Trophoblast cell (in vitro differentiated cells and primary cell): ENCODE data around the gene CSNK2B.

Experiments used
- DNase-seq, 2 donors: peaks; one replicate each; pipeline ENCODE4 v3.0.0-alpha.2; 2016
- H2AFZ ChIP-seq: 2 replicates; pipeline ENCODE4 v1.6.1; 2013; ENCODE audit warnings: low read length, moderate library complexity, mild to moderate bottlenecking; ENCODE audit not compliant: insufficient read depth, poor library complexity
- H2AK5ac ChIP-seq: 2 replicates; pipeline ENCODE4 v1.6.1; 2013; ENCODE audit warnings: mild to moderate bottlenecking, low read length
- H2BK120ac ChIP-seq: 2 replicates; pipeline ENCODE4 v1.6.1; 2013; ENCODE audit warnings: low read length, mild to moderate bottlenecking, moderate library complexity; ENCODE audit not compliant: insufficient read depth, poor library complexity
- H2BK12ac ChIP-seq: 2 replicates; pipeline ENCODE4 v1.6.1; 2013; ENCODE audit warnings: mild to moderate bottlenecking, low read length, moderate library complexity
- H2BK5ac ChIP-seq: 2 replicates; pipeline ENCODE4 v1.6.1; 2013; ENCODE audit warnings: low read length, low read depth, moderate library complexity, mild to moderate bottlenecking; ENCODE audit not compliant: poor library complexity
- H3K14ac ChIP-seq: 2 replicates; pipeline ENCODE4 v1.6.1; 2013; ENCODE audit warnings: mild to moderate bottlenecking, low read length
- H3K18ac ChIP-seq: 2 replicates; pipeline ENCODE4 v1.6.1; 2013; ENCODE audit warnings: mild to moderate bottlenecking, low read length
- H3K23ac ChIP-seq: 2 replicates; pipeline ENCODE4 v1.6.1; 2013; ENCODE audit warnings: low read length
- H3K27ac ChIP-seq: 2 replicates; pipeline ENCODE4 v1.5.1; 2013; ENCODE audit warnings: low read depth, mild to moderate bottlenecking, inconsistent platforms, low read length, moderate library complexity
- H3K27me3 ChIP-seq: 2 replicates; pipeline ENCODE4 v1.6.1; 2013; ENCODE audit warnings: inconsistent platforms, mild to moderate bottlenecking, low read length, moderate library complexity; ENCODE audit not compliant: insufficient read depth
- H3K36me3 ChIP-seq, 2 experiments: 1 replicate in 1 of 2; 2 replicates in 1 of 2; pipeline ENCODE4 v1.6.1; 2013; ENCODE audit warnings: low read length in 2 of 2, mild to moderate bottlenecking in 2 of 2, moderate library complexity in 1 of 2; ENCODE audit not compliant: insufficient read depth in 2 of 2, control insufficient read depth in 1 of 2
- H3K4ac ChIP-seq: 2 replicates; pipeline ENCODE4 v1.6.1; 2013; ENCODE audit warnings: low read depth, mild to moderate bottlenecking, low read length, moderate library complexity
- H3K4me1 ChIP-seq, 2 experiments: 1 replicate in 1 of 2; 2 replicates in 1 of 2; pipeline ENCODE4 v1.6.1; 2013; ENCODE audit warnings: low read length in 2 of 2, mild to moderate bottlenecking in 2 of 2, moderate library complexity in 1 of 2; ENCODE audit not compliant: insufficient read depth in 2 of 2, control insufficient read depth in 1 of 2
- H3K4me2 ChIP-seq: 2 replicates; pipeline ENCODE4 v1.6.1; 2013; ENCODE audit warnings: inconsistent platforms, mild to moderate bottlenecking, low read length, moderate library complexity
- H3K4me3 ChIP-seq: 2 replicates; pipeline ENCODE4 v1.5.1; 2013; ENCODE audit warnings: mild to moderate bottlenecking, low read depth, low read length, inconsistent platforms
- H3K79me1 ChIP-seq: one replicate; pipeline ENCODE4 v1.6.1; 2013; ENCODE audit warnings: low read length
- H3K79me2 ChIP-seq: 2 replicates; pipeline ENCODE4 v1.6.1; 2013; ENCODE audit warnings: low read length, mild to moderate bottlenecking; ENCODE audit not compliant: control insufficient read depth, insufficient read depth, poor library complexity
- H3K9ac ChIP-seq: 2 replicates; pipeline ENCODE4 v1.6.1; 2013; ENCODE audit warnings: mild to moderate bottlenecking, low read length
- H3K9me3 ChIP-seq: 2 replicates; pipeline ENCODE4 v1.6.1; 2013; ENCODE audit warnings: low read depth, mild to moderate bottlenecking, control low read depth, inconsistent platforms, low read length; ENCODE audit not compliant: insufficient read depth
- H4K12ac ChIP-seq: 2 replicates; pipeline ENCODE4 v1.6.1; 2013; ENCODE audit warnings: low read depth, mild to moderate bottlenecking, low read length, moderate library complexity
- H4K8ac ChIP-seq: 2 replicates; pipeline ENCODE4 v1.6.1; 2013; ENCODE audit warnings: low read depth, mild to moderate bottlenecking, low read length, moderate library complexity
- H4K91ac ChIP-seq: one replicate; pipeline ENCODE4 v1.6.1; 2013; ENCODE audit warnings: low read depth, mild to moderate bottlenecking, low read length, moderate library complexity
- WGBS: extraction: QIAGEN DNeasy Blood & Tissue Kit; methylation state at CpG from one replicate; pipeline ENCODE4 v1.1.7; 2013; ENCODE audit warnings: missing lambda C conversion rate; ENCODE audit not compliant: insufficient read length, insufficient coverage; ENCODE audit errors: extremely low coverage; 5-methylcytosine and 5-hydroxymethylcytosine counted together

The CSNK2B gene

DNA sequence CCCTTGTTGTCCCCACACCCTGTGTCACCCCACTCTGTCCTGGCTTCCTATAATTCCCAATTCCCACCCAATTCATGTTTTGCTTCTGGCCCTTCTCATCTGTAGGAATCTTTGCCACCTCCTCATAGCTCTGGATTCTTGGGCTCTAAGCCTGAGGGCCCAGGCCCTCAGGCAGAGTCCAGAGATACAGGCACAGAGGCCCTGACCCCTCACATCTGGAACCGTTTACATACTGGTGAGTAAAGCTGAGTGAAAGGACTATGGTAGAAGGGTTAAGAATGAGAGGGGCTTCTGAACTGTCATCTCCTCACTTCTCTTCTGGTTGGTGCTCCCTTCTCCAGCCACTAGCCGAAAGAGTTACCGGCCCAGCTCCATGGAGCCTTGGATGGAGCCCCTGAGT lies 31.7 kb upstream of the CSNK2B start:
- no peaks in the 10 kb centered on the region for H3K27me3 ChIP-seq
- H2BK5ac ChIP-seq, result no peak overlapping the region
- H4K8ac ChIP-seq, result no peak overlapping the region
- H3K4ac ChIP-seq, result no peak overlapping the region
- H3K27ac ChIP-seq, result no peak overlapping the region
- H3K18ac ChIP-seq, result no peak overlapping the region
- no peak overlapping the region for H3K14ac ChIP-seq
- no CpG with 5 or more reads among the region's 3 CpGs for WGBS
- H2BK120ac ChIP-seq, result no peak overlapping the region
- peaks cover 84 to 90% of the 10 kb centered on the region in 2 experiments for H3K36me3 ChIP-seq
- no peak overlapping the region for H2AFZ ChIP-seq
- H3K79me1 ChIP-seq, result no peaks in the 10 kb centered on the region
- DNase-seq, result no peak
- no peak overlapping the region for H3K4me3 ChIP-seq
- no peak overlapping the region for H3K9ac ChIP-seq
- no peaks in the 10 kb centered on the region for H3K4me1 ChIP-seq
- no peak overlapping the region for H2BK12ac ChIP-seq
- H3K23ac ChIP-seq, result no peak overlapping the region
- H4K12ac ChIP-seq, result no peak overlapping the region
- no peaks in the 10 kb centered on the region for H3K79me2 ChIP-seq
- no peak overlapping the region for H4K91ac ChIP-seq
- no peak overlapping the region for H2AK5ac ChIP-seq
- H3K9me3 ChIP-seq, result no peaks in the 10 kb centered on the region
- H3K4me2 ChIP-seq, result no peak overlapping the region

DNA sequence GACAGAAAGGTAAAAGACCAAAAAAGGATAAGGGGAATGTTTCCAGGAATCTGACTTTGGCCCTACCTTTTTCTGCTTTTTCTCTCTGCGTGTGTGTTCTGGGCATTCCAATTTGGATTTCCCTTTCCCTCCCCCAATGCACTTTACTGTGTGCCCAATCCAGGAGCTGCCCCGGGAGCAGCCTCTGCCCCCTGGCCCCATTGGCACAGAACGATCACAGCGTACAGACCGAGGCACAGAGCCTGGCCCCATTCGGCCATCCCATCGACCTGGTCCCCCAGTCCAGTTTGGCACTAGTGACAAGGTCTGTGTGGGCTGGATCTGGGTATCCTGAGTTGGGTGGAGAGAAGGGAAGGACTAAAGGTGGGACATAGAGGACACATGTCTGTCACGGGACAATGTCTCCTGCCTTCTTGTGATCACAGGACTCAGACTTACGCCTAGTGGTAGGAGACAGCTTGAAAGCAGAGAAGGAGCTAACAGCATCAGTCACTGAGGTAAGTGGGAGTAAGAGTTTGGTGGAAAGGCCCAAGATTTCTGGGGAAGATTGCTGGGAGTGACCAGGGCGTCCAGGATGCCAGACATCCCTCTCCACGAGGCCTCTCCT lies 30.8 kb upstream of the CSNK2B start:
- WGBS, result no CpG with 5 or more reads among the region's 11 CpGs
- DNase-seq, result no peak
- H3K23ac ChIP-seq, result no peak overlapping the region

DNA sequence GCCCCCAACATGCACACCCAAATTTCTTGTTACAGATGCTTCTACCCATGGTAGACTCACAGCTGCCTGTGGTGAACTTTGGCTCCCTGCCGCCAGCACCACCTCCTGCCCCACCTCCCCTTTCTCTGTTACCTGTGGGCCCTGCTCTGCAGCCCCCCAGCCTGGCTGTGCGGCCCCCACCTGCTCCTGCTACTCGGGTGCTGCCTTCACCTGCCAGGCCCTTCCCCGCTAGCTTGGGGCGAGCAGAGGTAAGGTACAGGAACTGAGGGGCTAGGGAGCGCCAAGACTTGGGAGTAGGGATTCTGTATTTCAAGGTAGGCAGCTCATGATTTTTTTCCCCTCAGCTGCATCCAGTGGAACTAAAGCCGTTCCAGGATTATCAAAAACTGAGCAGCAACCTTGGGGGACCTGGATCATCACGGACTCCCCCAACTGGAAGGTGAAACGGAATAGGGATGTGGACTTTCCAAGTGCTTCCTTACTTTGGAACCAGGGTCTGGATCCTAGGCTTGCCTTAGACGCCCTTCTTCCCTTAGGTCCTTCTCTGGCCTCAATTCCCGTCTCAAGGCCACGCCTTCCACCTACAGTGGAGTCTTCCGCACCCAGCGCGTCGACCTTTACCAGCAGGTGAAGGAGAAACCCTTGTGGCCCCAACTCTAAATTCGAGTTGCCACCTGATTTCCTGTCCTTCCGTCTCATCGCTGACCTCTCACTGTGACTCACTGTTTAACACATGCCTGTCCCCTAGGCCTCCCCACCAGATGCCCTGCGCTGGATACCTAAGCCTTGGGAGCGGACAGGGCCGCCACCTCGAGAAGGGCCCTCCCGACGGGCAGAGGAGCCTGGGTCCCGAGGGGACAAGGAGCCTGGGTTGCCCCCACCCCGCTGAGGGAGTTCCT lies 28.9 kb upstream of the CSNK2B start:
- Histone ChIP-seq H3K14ac (no peak overlapping the region), H2AFZ (no peak overlapping the region), H2AK5ac (no peak overlapping the region), H2BK12ac (no peak overlapping the region), H3K36me3 (peaks cover 80 to 90% of the 10 kb centered on the region in 2 experiments), H4K8ac (no peak overlapping the region), H3K4me3 (no peak overlapping the region), H3K4me2 (no peak overlapping the region), H3K4ac (no peak overlapping the region), H3K23ac (no peak overlapping the region), H3K4me1 (no peaks in the 10 kb centered on the region), H2BK120ac (no peak overlapping the region), H3K27me3 (no peaks in the 10 kb centered on the region), H3K79me2 (no peaks in the 10 kb centered on the region), H3K9me3 (no peaks in the 10 kb centered on the region), H3K79me1 (no peaks in the 10 kb centered on the region), H3K27ac (no peak overlapping the region), H2BK5ac (no peak overlapping the region), H4K91ac (no peak overlapping the region), H3K9ac (no peak overlapping the region), H3K18ac (no peak overlapping the region), H4K12ac (no peak overlapping the region)
- no peak for DNase-seq
- no CpG with 5 or more reads among the region's 27 CpGs for WGBS

More for the DNA sequence above, 30.8 kb upstream of the CSNK2B start:
- Histone ChIP-seq H3K18ac (no peak overlapping the region), H3K9me3 (no peaks in the 10 kb centered on the region), H3K27me3 (no peaks in the 10 kb centered on the region), H3K4ac (no peak overlapping the region), H4K91ac (no peak overlapping the region), H2AK5ac (no peak overlapping the region), H3K4me3 (no peak overlapping the region), H2BK120ac (no peak overlapping the region), H3K4me1 (no peaks in the 10 kb centered on the region), H2BK12ac (no peak overlapping the region), H3K79me2 (no peaks in the 10 kb centered on the region), H4K8ac (no peak overlapping the region), H3K36me3 (peaks cover 80 to 90% of the 10 kb centered on the region in 2 experiments), H3K27ac (no peak overlapping the region), H2AFZ (no peak overlapping the region), H4K12ac (no peak overlapping the region), H3K79me1 (no peaks in the 10 kb centered on the region), H3K14ac (no peak overlapping the region), H2BK5ac (no peak overlapping the region), H3K4me2 (no peak overlapping the region), H3K9ac (no peak overlapping the region)

DNA sequence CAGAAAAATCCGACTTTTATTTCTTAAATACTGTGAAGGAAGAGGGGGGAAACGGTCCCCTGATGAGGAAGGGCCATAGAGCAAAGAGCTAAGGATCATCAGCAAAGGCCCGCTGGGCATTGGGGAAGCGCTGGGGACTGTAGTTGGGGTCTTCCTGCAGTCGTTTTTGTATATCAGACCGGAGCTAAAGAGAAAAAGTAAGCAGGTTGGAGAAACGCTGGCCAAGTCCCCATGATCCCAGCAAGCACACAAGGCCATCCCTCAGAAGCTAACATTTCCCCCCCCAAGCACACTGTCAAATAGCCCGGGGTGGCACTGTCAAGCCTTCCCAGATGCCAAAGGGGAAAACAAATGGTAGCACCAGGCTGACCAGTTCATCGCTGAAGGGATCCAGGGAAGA lies 26.8 kb upstream of the CSNK2B start:
- no peak overlapping the region for H3K4me2 ChIP-seq
- no peak overlapping the region for H2AK5ac ChIP-seq
- DNase-seq, result no peak
- H2BK12ac ChIP-seq, result no peak overlapping the region
- no CpG with 5 or more reads among the region's 9 CpGs for WGBS
- no peak overlapping the region for H2BK120ac ChIP-seq
- no peak overlapping the region for H3K18ac ChIP-seq
- no peak overlapping the region for H3K14ac ChIP-seq
- no peak overlapping the region for H4K12ac ChIP-seq
- H2AFZ ChIP-seq, result no peak overlapping the region
- no peak overlapping the region for H3K23ac ChIP-seq
- no peaks in the 10 kb centered on the region for H3K4me1 ChIP-seq
- H4K91ac ChIP-seq, result no peak overlapping the region
- peaks cover 73 to 86% of the 10 kb centered on the region in 2 experiments for H3K36me3 ChIP-seq
- H3K4ac ChIP-seq, result no peak overlapping the region
- no peaks in the 10 kb centered on the region for H3K79me2 ChIP-seq
- no peaks in the 10 kb centered on the region for H3K79me1 ChIP-seq
- no peak overlapping the region for H2BK5ac ChIP-seq
- H3K9ac ChIP-seq, result no peak overlapping the region
- no peak overlapping the region for H3K27ac ChIP-seq
- no peak overlapping the region for H3K4me3 ChIP-seq
- no peak overlapping the region for H4K8ac ChIP-seq
- H3K9me3 ChIP-seq, result peaks cover under 1% of the 10 kb centered on the region
- no peaks in the 10 kb centered on the region for H3K27me3 ChIP-seq
